IMR-90 (cell line): ENCODE data around the gene PLEKHG4. TPM values are rescaled to one million over a fixed set of nuclear protein-coding genes. Genes with fewer than 3 reads are reported as not detected.

ENCODE experiments used
- ATAC-seq: fragments of 200-7000 bp; cut with Tn5 transposase; 2 replicates; pipeline ENCODE4 v1.9.1; 2020; ENCODE audit warnings: low read depth, mild to moderate bottlenecking, moderate library complexity
- BruUV-seq: library from RNA; stranded (reverse); fragments of 400-500 nt; replicated peaks from 2 replicates; lab custom pipeline; 2021; lab: Mats Ljungman, UMichigan
- CTCF ChIA-PET: fragments of 300-600 bp; formaldehyde crosslinking; extraction: SDS; loops from one replicate; lab custom pipeline; 2021; ENCODE audit warnings: antibody characterized with exemption; lab: Yijun Ruan, JAX
- POLR2A ChIA-PET: fragments of 300-600 bp; sonication (Branson Sonifier 250); formaldehyde crosslinking; loops from one replicate; lab custom pipeline; 2022; ENCODE audit warnings: antibody characterized with exemption; ENCODE audit not compliant: unreplicated experiment; lab: Charles Lee
- DNase-seq: peaks from one replicate; pipeline ENCODE4 v3.0.0; 2013
- H2AFZ ChIP-seq: replicated peaks from 2 replicates; pipeline ENCODE3; 2013; ENCODE audit warnings: low read length, mild to moderate bottlenecking; ENCODE audit not compliant: poor library complexity
- H2AK5ac ChIP-seq: 2 replicates; pipeline ENCODE4 v1.6.1; 2013; ENCODE audit warnings: low read depth, low read length, inconsistent platforms
- H2AK9ac ChIP-seq: replicated peaks from 2 replicates; pipeline ENCODE3; 2013; ENCODE audit warnings: mild to moderate bottlenecking, low read depth, low read length, moderate library complexity; ENCODE audit not compliant: poor library complexity
- H2BK120ac ChIP-seq: 2 replicates; pipeline ENCODE4 v1.6.1; 2013; ENCODE audit warnings: low read depth, low read length, inconsistent platforms
- H2BK15ac ChIP-seq: 3 replicates; pipeline ENCODE4 v1.6.1; 2013; ENCODE audit warnings: low read depth, low read length, inconsistent platforms
- H2BK20ac ChIP-seq: 2 replicates; pipeline ENCODE4 v1.6.1; 2013; ENCODE audit warnings: low read depth, mild to moderate bottlenecking, inconsistent platforms, low read length, moderate library complexity
- H2BK5ac ChIP-seq: 2 replicates; pipeline ENCODE4 v1.6.1; 2013; ENCODE audit warnings: mild to moderate bottlenecking, low read depth, low read length, inconsistent platforms; ENCODE audit not compliant: poor library complexity, severe bottlenecking
- H3K14ac ChIP-seq: replicated peaks from 2 replicates; pipeline ENCODE4 v1.6.1; 2013; ENCODE audit warnings: low read depth, low read length, inconsistent platforms
- H3K18ac ChIP-seq: 2 replicates; pipeline ENCODE4 v1.6.1; 2013; ENCODE audit warnings: low read depth, low read length, control low read depth
- H3K23ac ChIP-seq: 2 replicates; pipeline ENCODE4 v1.6.1; 2013; ENCODE audit warnings: low read depth, low read length, inconsistent platforms
- H3K27ac ChIP-seq: 2 replicates; pipeline ENCODE4 v1.5.1; 2013; ENCODE audit warnings: mild to moderate bottlenecking, control low read depth, low read length; ENCODE audit not compliant: insufficient read depth
- H3K27me3 ChIP-seq: 2 replicates; pipeline ENCODE4 v1.6.1; 2013; ENCODE audit warnings: low read length; ENCODE audit not compliant: control insufficient read depth, insufficient read depth
- H3K36me3 ChIP-seq: 2 replicates; pipeline ENCODE4 v1.6.1; 2013; ENCODE audit warnings: low read length, mixed read lengths; ENCODE audit not compliant: control insufficient read depth, insufficient read depth
- H3K4ac ChIP-seq: 2 replicates; pipeline ENCODE4 v1.6.1; 2013; ENCODE audit warnings: low read depth, low read length, inconsistent platforms
- H3K4me1 ChIP-seq: 2 replicates; pipeline ENCODE4 v1.6.1; 2013; ENCODE audit warnings: low read length, mixed read lengths; ENCODE audit not compliant: control insufficient read depth, insufficient read depth
- H3K4me2 ChIP-seq: 2 replicates; pipeline ENCODE4 v1.6.1; 2013; ENCODE audit warnings: low read depth, mild to moderate bottlenecking, control low read depth, low read length, moderate library complexity
- H3K4me3 ChIP-seq: 2 replicates; pipeline ENCODE4 v1.5.1; 2013; ENCODE audit warnings: low read depth, mild to moderate bottlenecking, control low read depth, low read length, moderate library complexity; ENCODE audit not compliant: insufficient read depth
- H3K56ac ChIP-seq: 2 replicates; pipeline ENCODE4 v1.6.1; 2013; ENCODE audit warnings: low read length, inconsistent platforms; ENCODE audit not compliant: insufficient read depth; ENCODE audit errors: extremely low read depth
- H3K79me1 ChIP-seq, 2 experiments: 2 replicates each; pipeline ENCODE4 v1.6.1; 2013; ENCODE audit warnings: low read length in 2 of 2, inconsistent platforms in 1 of 2, low read depth in 1 of 2
- H3K9ac ChIP-seq: 2 replicates; pipeline ENCODE4 v1.6.1; 2013; ENCODE audit warnings: low read depth, low read length, control low read depth
- H3K9me1 ChIP-seq: 2 replicates; pipeline ENCODE4 v1.6.1; 2013; ENCODE audit warnings: low read length, inconsistent platforms; ENCODE audit not compliant: insufficient read depth
- H3K9me3 ChIP-seq: 2 replicates; pipeline ENCODE4 v1.6.1; 2013; ENCODE audit warnings: low read length; ENCODE audit not compliant: control insufficient read depth, insufficient read depth
- H4K20me1 ChIP-seq: 2 replicates; pipeline ENCODE4 v1.6.1; 2013; ENCODE audit warnings: low read length, inconsistent platforms; ENCODE audit not compliant: insufficient read depth
- H4K5ac ChIP-seq: 2 replicates; pipeline ENCODE4 v1.6.1; 2013; ENCODE audit warnings: mild to moderate bottlenecking, low read depth, low read length, control low read depth
- H4K8ac ChIP-seq, 2 experiments: 2 replicates each; pipeline ENCODE4 v1.6.1; 2013; ENCODE audit warnings: low read depth in 2 of 2, low read length in 2 of 2, control low read depth in 1 of 2, inconsistent platforms in 1 of 2
- H4K91ac ChIP-seq: 2 replicates; pipeline ENCODE4 v1.6.1; 2013; ENCODE audit warnings: low read depth, low read length, inconsistent platforms; ENCODE audit not compliant: insufficient read depth
- BHLHE40 ChIP-seq: fragments of 150-350 bp; IDR thresholded peaks from 2 replicates; pipeline ENCODE4 v1.6.1; 2016; ENCODE audit warnings: mild to moderate bottlenecking, low read depth, low read length
- CEBPB ChIP-seq: IDR thresholded peaks from 2 replicates; pipeline ENCODE4 v1.6.1; 2012; ENCODE audit warnings: low read depth, low read length, improper control_type of control experiment
- CHD1 ChIP-seq: IDR thresholded peaks from 2 replicates; pipeline ENCODE4 v1.6.1; 2012; ENCODE audit warnings: low read depth, low read length, improper control_type of control experiment
- CTCF ChIP-seq: conservative IDR thresholded peaks from 2 replicates; pipeline ENCODE4 v1.5.1; 2012; ENCODE audit warnings: mild to moderate bottlenecking, low read depth, low read length, improper control_type of control experiment
- ELK1 ChIP-seq: fragments of 150-350 bp; IDR thresholded peaks from 2 replicates; pipeline ENCODE4 v1.6.1; 2016; ENCODE audit warnings: low read depth, mild to moderate bottlenecking, low read length, moderate library complexity, borderline replicate concordance
- FOS ChIP-seq: fragments of 150-350 bp; IDR thresholded peaks from 2 replicates; pipeline ENCODE4 v1.6.1; 2016; ENCODE audit warnings: low read depth, low read length
- MAFK ChIP-seq: IDR thresholded peaks from 2 replicates; pipeline ENCODE4 v1.6.1; 2012; ENCODE audit warnings: low read depth, low read length, improper control_type of control experiment
- MAZ ChIP-seq: IDR thresholded peaks from 2 replicates; pipeline ENCODE4 v1.6.1; 2012; ENCODE audit warnings: low read depth, mild to moderate bottlenecking, low read length, improper control_type of control experiment, moderate library complexity, borderline replicate concordance
- MXI1 ChIP-seq: IDR thresholded peaks from 2 replicates; pipeline ENCODE4 v1.6.1; 2012; ENCODE audit warnings: low read depth, mild to moderate bottlenecking, low read length, moderate library complexity, borderline replicate concordance
- NFE2L2 ChIP-seq: fragments of 150-350 bp; IDR thresholded peaks from 2 replicates; pipeline ENCODE4 v1.6.1; 2016; ENCODE audit warnings: low read depth, mild to moderate bottlenecking, low read length
- POLR2A ChIP-seq: IDR thresholded peaks from 2 replicates; pipeline ENCODE4 v1.6.1; 2012; ENCODE audit warnings: mild to moderate bottlenecking, low read depth, low read length
- RAD21 ChIP-seq: IDR thresholded peaks from 2 replicates; pipeline ENCODE4 v1.6.1; 2012; ENCODE audit warnings: low read length, improper control_type of control experiment
- RCOR1 ChIP-seq: IDR thresholded peaks from 2 replicates; pipeline ENCODE4 v1.6.1; 2012; ENCODE audit warnings: mild to moderate bottlenecking, low read length, improper control_type of control experiment; ENCODE audit not compliant: insufficient replicate concordance
- RFX5 ChIP-seq: IDR thresholded peaks from 2 replicates; pipeline ENCODE4 v1.8.0; 2012; ENCODE audit warnings: low read depth, mild to moderate bottlenecking, low read length, moderate library complexity
- SMC3 ChIP-seq: fragments of 150-350 bp; IDR thresholded peaks from 2 replicates; pipeline ENCODE4 v1.6.1; 2016; ENCODE audit warnings: low read depth, mild to moderate bottlenecking, antibody characterized with exemption, low read length, moderate library complexity
- USF2 ChIP-seq: fragments of 150-350 bp; IDR thresholded peaks from 2 replicates; pipeline ENCODE4 v1.6.1; 2017; ENCODE audit warnings: mild to moderate bottlenecking, antibody characterized with exemption, low read length, low read depth
- WGBS, 2 experiments: methylation state at CpG; one replicate each; pipeline versions ENCODE4 v1.1.5 to v1.1.7; 2013; ENCODE audit warnings: missing lambda C conversion rate in 2 of 2; ENCODE audit not compliant: insufficient read length in 1 of 2; ENCODE audit errors: extremely low coverage in 2 of 2; 5-methylcytosine and 5-hydroxymethylcytosine counted together
- dilution Hi-C: fragments of 300-500 bp; cut with HindIII; formaldehyde crosslinking; loops from one replicate; pipeline ENCODE4 v1.14.3; 2018; ENCODE audit warnings: low sequenced_read_pairs; ENCODE audit not compliant: unreplicated experiment
- in situ Hi-C: fragments of 300-500 bp; cut with MboI; formaldehyde crosslinking; loops from 3 replicates; pipeline ENCODE4 v1.14.3; 2019; ENCODE audit warnings: low sequenced_read_pairs, inconsistent platforms, mixed read lengths
- intact Hi-C: fragments of 100-400 bp; cut with micrococcal nuclease; formaldehyde crosslinking; loops from 2 replicates; pipeline ENCODE4 v1.10.0; 2022
- polyA plus RNA-seq, 3 experiments: library from polyadenylated mRNA; depleted of rRNA; stranded (reverse); fragments of >200 nt; gene quantifications; 2 replicates each; pipeline ENCODE4 v1.2.3, GENCODE V29; 2012; ENCODE audit warnings: low replicate concordance in 1 of 3
- total RNA-seq: library from RNA; depleted of rRNA; stranded (reverse); fragments of >200 nt; gene quantifications from 2 replicates; pipeline ENCODE4 v1.2.3, GENCODE V29; 2012

PLEKHG4 gene
- total and polyA plus RNA-seq, 2 of the 4 experiments (the other 2 are of a cell fraction): 14.0 to 50.7 TPM

- POLR2A ChIA-PET: no interaction called here
- H3K9ac ChIP-seq: no peak overlapping the region
Measured at GRCh38 chr16:67299269-67299668, 19.9 kb downstream of the PLEKHG4 start.

More at GRCh38 chr16:67299269-67299668, 19.9 kb downstream of the PLEKHG4 start:
- Histone ChIP-seq H3K27me3 (no peaks in the 10 kb centered on the region), H2BK15ac (no peak overlapping the region), H2BK120ac (no peak overlapping the region), H3K14ac (no peak overlapping the region), H3K9me1 (peaks cover 16% of the 10 kb centered on the region), H3K36me3 (no peaks in the 10 kb centered on the region), H2AK9ac (no peak overlapping the region), H3K4me1 (peaks cover 30% of the 10 kb centered on the region), H3K79me1 (no peaks in the 10 kb centered on the region), H2AK5ac (peak overlapping the region; percentile 35; the same call in 1 of the 2 replicates), H4K8ac (no peak overlapping the region), H3K4ac (no peak overlapping the region), H3K4me3 (no peak overlapping the region), H4K20me1 (no peaks in the 10 kb centered on the region; the same call in 1 of the 2 replicates), H3K56ac (no peak overlapping the region), H3K23ac (no peak overlapping the region), H2BK5ac (no peak overlapping the region), H3K9me3 (no peaks in the 10 kb centered on the region), H2BK20ac (no peak overlapping the region), H4K91ac (no peak overlapping the region; the same call in 1 of the 2 replicates), H4K5ac (no peak overlapping the region), H3K18ac (no peak overlapping the region), H2AFZ (peak overlapping the region; percentile 35), H3K27ac (no peak overlapping the region), H3K4me2 (no peak overlapping the region)
- in situ Hi-C loops: no loop called here
- TF ChIP-seq NFE2L2: no peak
- TF ChIP-seq SMC3: no peak
- TF ChIP-seq FOS: no peak
- TF ChIP-seq RCOR1: no peak
- TF ChIP-seq USF2: no peak
- no peak for TF ChIP-seq RAD21
- TF ChIP-seq BHLHE40: no peak
- no peak for TF ChIP-seq MAFK
- no peak for TF ChIP-seq CEBPB
- no peak for TF ChIP-seq CTCF
- TF ChIP-seq MXI1: no peak
- no peak for TF ChIP-seq POLR2A
- no peak for TF ChIP-seq CHD1
- TF ChIP-seq RFX5: no peak
- TF ChIP-seq MAZ: no peak
- TF ChIP-seq ELK1: no peak
- DNase-seq (no peak), ATAC-seq (no peak)
- no CpG with 5 or more reads among the region's 15 CpGs for WGBS, 2 experiments
- BruUV-seq: no TSS peak
- intact Hi-C loops: no loop called here
- CTCF ChIA-PET: no interaction called here
- dilution Hi-C loops: no loop called here
